Fibroblast of skin of right quadriceps (primary cell): ENCODE results near the gene CCHCR1.
A peak's percentile ranks its signal among the peaks of the same experiment; 100 is the strongest.

Experiments used
- DNase-seq: peaks from one replicate; pipeline ENCODE4 v3.0.0-alpha.2; 2013

Gene CCHCR1

DNA sequence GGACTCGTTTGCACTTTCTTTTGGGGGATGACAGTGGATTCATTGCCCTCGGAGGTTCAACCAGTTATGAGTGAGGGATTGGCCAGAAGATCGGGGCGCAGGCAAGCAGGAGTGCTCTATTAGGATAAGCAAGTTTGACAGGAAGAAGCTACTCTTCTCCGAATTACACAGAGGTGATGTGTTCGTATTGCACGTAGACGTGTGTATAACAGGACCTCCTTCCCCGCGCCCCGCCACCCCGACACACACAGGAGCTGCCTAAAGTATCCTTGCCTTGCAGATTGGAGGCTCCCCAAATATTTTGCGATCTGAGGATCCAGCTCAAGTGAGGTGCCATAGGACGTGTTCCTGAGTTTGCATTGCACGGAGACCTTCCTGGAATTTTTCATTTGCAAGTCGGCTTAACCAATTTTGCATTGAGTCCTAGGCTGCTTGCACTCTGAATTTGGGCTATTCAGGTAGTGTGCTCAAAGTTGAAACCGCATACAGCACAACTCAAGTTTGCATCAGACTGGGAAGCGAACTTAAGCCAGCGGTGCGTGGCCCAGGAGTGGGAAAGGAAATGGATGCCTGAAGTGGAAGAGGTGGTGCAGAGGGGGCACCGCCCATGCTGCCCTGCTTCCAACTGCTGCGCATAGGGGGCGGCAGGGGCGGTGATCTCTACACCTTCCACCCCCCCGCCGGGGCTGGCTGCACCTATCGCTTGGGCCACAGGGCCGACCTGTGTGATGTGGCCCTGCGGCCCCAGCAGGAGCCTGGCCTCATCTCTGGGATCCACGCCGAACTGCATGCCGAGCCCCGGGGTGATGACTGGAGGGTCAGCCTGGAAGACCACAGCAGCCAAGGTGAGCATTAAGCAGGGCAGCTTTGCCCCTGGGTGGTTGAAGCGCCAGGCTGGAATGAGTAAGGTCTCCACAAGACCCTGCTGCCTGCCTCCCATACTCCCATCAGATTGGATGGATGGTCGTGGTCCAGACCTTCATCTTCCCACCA is 1.6 kb upstream of the CCHCR1 start:
- no peak for DNase-seq

DNA sequence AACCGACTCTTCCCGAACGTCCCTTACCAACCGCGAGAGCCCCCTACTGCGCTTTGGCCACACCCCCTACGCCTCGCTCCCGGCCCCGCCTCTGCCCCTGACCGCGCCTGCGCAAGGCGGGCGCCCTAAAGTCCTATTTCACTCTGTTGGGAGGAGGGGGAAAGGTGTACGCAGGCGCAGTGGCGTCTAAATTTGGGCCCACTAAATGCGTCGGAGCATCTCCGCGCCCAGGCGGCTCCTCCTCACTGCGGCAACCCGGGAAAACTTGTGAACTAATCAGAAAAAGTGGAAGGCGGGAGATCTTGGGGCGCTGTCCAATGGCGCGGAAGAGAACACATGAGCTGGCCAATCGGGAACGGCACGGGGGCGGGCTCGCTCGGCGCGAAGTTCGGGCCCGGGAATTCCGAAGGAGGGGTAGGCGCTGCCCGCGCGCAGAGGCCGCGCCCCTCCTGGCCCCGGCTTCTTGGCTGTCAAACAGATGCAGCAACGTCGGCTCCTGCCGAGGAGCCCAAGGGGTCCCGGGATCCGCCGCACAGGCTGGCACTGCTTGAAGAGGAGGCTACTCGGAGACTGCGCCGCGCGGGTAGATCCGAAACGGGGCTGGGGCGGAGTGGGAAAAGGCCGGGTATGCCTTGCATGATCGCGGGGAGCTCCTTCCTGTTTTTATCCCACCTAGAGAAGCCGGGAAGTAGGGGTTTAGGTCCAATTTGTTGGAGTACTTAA is 699 bp upstream of the CCHCR1 start, which contains the start of gene TCF19:
TSS of gene TCF19 (plus strand) at position 450 of the 723 bp plus-strand sequence. CDS start 881 bp downstream, outside the sequence.
- DNase-seq: peak; percentile 99

DNA sequence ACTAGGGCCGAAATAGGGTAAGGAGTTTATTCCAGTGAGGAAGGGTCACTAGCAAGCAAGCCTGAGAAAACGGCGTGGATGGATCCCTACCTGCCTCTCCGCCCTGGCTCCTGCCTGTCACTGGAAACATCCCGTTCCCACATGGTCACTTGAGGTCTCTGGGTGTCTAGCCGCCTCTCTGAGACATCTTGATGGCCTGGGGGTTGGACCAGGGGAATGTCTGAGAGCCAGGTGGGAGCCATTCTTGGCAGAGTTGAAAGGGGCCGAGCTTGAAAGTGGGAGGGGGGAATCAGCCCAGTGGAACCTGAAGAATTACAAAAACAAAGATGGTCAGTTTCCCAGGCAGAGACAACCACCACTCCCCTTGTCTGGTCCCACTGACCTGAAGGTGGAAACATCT is 961 bp downstream of the CCHCR1 start:
- DNase-seq: no peak

GRCh38 chr6:31154436-31154835 is 3.2 kb downstream of the CCHCR1 start:
- DNase-seq: no peak

DNA sequence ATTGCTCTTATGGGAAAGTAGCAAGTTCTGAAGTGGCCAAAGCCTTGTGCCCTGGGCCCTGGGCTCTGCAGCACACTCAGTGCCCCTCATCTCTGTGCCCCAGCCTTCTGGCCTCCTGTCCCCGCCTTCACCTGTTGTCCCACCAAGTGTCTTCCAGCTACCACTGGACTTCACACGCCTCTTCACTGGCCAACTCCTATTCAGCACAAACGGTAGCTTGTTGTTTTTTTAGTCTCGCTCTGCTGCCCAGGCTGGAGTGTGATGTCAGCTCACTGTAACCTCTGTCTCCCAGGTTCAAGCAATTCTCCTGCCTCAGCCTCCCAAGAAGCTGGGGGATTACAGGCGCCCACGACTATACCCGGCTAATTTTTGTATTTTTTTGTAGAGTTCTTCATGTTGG is 4.8 kb downstream of the CCHCR1 start:
- no peak for DNase-seq

DNA sequence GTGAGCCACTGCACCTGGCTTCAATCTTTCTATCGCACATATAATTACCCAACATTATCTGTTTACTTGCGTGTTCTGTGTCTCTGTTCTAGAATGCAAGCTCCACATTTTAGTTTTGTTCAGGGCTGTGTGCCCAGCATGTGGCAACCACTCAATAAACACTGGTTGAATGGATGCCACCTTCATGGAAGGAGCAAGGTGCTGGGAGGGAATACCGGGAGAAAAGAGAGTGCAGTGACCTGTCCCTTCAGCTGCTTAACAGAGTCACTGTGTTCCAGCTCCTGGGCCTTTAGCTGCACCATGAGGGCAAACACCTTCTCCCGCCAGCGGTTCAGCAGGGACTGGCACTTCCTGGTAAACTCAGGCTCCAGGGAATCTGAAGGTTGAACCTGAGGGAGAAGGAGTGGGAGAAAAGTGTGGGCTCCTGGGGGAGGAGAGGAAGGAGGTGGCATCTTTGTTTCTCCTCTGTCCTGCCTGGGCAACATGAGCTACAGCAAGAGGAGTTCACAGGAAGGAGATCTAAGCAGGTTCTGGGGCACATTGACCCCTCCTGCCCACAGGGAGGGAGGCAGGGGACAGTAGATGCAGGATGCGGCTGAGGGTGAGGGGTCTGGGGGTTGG is 7.7 kb downstream of the CCHCR1 start:
- DNase-seq: no peak

- DNase-seq: no peak
Measured at GRCh38 chr6:31145386-31145785, 12.2 kb downstream of the CCHCR1 start.

DNA sequence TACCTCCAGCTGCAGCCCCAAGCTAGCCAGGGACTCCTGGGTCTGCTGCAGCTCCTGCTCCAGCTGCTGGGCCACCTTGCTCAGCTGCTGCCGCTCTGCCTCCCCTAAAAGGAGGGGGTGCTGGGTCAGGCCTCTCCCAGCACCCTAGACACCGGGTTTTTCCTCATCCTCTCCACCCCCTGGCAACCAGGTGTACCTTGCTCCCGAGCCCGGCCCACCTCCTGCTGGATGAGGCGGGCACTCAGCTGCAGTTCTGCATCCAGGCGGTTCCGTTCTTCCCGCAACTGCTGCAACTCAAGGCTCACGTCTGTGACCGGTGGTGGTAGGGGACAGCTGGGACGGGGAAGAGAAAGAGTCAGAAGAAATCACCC is 12.6 kb downstream of the CCHCR1 start:
- no peak for DNase-seq

DNA sequence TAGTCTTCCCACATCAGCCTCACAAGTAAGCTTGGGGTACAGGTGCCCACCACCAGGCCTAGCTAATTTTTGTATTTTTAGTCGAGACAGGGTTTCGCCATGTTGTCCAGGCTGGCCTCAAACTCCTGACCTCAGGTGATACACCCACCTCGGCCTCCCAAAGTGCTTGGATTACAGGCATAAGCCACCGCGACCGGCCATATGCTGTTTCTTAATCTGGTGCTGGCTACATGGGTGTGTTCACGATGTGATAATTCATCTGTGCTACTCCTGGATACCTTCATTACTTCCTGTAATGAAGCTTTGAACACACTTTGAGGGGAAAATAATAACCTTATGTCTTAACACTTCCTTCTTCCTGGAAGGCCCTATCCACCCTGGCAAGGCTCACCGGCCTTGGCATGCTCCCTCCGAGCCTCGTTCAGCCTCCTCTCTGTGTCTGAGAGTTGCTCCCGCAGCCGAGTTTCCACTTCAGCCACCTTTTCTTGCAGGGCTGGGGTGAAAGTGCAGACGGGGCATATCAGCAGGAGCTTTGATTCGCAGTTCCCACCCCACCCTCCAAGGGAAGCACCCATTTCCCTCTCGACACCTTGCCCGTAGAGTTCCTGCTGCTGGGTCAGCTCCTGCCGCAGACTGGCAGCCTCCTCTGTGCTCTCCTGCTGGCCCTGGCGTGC is 13.2 kb downstream of the CCHCR1 start:
- DNase-seq: no peak

DNA sequence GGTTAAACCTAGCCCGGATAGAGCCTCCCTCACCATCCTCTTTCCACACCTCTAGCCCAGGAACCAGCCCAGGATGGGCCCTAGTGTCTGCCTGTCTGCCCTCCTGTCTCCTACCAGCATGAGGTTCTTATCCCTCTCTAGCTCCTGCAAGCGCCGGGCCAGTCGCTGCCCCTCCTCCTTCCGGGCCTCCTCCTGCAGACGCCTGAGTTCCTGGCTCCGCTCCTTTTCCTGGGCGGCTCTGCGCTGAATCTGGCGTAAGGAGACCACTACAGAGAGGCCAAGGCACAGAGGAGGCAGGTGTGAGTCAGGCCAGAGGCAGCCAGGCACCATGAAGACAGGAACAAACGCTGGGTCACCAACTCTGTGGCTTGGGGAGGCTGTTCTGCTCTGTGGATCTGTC is 14.5 kb downstream of the CCHCR1 start:
- DNase-seq: peak; percentile 77

- DNase-seq: no peak
Measured at GRCh38 chr6:31142361-31142761, 15.2 kb downstream of the CCHCR1 start.

DNA sequence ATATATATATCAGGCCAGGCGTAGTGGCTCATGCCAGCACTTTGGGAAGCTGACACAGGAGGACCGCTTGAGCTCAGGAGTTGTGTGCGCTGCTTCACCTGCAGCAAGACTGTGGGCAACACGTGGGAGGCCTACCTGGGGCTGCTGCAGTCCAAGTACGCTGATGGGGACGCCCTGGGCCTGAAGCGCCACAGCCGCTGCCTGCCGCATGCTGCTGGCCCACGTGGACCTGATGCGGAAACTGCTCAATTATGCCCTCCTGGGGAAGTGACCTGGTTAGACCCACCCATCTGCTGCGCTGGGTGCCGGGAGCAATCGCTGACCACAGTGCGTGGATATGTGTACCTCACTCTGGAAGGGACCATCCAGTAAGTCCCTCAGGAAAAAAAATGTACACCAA is 17.0 kb downstream of the CCHCR1 start:
- no peak for DNase-seq

- peak; percentile 90 for DNase-seq
Measured at GRCh38 chr6:31139599-31139998, 18.0 kb downstream of the CCHCR1 start.

- no peak for DNase-seq
Measured at GRCh38 chr6:31138982-31139381, 18.6 kb downstream of the CCHCR1 start, which contains the start of gene PSORS1C2. Gene PSORS1C2 (minus strand): TSS chr6:31139066. CDS start chr6:31139026, 40 bp downstream.

- DNase-seq: no peak
Measured at GRCh38 chr6:31135710-31136109, 21.9 kb downstream of the CCHCR1 start.

GRCh38 chr6:31132806-31133205 is 24.8 kb downstream of the CCHCR1 start:
- DNase-seq: no peak

GRCh38 chr6:31131595-31131994 is 26.0 kb downstream of the CCHCR1 start:
- no peak for DNase-seq

DNA sequence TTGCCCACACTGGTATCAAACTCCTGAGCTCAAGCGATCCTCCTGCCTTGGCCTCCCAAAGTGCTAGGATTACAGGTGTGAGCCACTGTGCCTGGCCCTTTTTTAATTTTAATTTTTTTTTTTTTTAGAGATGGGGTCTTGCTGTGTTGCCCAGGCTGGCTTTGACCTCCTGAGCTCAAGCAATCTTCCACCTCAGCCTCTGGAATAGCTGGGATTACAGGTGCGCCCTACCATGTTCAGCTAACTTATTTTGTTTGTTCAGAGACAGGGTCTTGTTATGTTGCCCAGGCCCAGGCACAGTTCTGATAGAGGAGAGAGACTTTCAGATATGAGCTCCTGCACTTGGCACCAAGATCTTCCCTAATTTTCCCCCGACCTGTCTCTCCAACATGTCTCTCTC is 26.9 kb downstream of the CCHCR1 start:
- no peak for DNase-seq

DNA sequence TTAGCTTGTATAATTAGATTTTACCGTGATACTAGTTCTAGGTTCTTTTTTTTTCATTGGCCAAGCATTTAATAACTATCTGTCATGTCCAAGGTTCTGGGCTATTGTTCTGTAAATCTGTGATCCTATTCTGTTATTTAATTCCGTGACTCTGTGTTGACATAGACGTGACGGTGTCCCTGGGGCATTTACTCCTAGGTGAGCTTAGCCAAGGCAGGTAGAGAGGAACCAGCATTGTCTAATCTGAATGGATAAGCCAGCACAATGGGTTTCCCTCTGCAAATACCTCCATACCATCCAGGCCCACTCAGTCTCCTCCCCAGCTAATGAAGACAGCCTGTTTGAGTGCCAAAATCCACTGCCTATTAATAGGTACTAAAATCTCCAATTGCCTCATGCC is 28.5 kb downstream of the CCHCR1 start:
- DNase-seq: no peak

DNA sequence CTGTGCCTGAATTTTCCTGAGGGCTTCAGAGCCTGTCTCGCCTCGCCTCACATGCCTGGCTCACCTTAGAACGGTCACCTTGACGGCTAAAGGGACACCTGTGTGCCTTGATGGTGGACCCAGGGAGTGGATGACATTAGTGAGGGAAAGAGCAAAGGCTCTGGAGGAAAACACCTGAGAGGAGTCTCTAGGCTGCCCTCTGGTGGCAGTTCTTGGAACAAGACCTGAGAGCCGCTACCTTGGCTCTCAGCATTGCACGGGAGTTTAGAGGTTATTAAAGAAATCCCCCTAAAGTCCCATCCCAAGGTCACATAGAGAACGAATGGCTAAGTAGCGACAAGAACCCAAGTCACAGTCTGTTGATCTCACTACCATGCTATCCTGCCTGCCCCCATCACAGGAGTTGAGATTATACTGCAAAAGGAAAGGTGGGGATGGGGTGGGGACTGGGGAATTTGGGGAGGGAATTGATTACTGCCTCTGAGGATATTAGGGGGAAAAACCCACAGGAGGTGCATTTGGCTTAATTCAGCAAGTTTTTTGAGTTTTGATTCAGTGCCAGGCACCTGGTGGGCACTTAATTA is 29.4 kb downstream of the CCHCR1 start:
- peak; percentile 20 for DNase-seq

DNA sequence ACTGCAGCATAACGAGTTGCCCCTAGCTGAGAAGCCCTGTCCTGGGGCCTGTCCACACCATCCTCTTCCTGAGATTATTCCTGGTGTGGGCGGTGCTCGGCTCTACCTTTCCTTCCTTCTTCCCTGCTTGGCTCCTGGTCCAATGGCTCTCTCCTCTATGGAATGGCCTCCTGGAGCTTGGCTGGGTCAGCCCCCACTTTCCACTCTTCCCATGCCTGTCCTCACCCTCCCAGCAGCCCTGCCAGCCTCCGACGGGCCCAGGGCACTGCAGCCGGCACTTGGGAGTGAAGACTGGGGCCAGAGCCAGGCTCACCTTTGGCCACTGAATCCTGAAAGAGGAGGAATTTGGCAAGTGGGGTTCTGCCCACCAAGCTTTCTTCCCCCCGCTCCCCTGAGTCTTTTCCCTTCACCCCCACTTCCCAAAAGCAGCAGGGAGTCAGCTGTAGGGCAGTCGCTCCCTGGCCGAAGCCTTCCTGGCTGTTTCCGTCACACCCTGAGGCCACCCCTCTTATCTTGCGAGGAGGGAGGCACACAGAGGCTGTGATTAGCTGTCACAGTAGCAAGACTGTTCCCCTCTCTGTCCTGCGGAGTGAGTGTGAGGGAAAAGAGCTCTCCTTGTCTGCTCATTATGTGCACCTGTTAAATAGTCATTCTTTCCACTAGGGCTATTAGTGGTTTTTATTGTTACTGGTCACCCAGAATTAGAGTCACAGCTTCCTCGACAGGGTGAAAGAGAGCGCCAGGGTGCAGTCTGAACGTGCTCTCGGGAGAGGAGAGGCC is 31.0 kb downstream of the CCHCR1 start:
- DNase-seq: no peak
